H9 (cell line): ENCODE measurements around the gene ITIH5. TPM values are rescaled to one million over a fixed set of nuclear protein-coding genes. Genes with fewer than 3 reads are reported as not detected.

Experiments used
- DNase-seq: peaks from one replicate; pipeline ENCODE4 v3.0.0-alpha.2; 2017
- H2AFZ ChIP-seq: one replicate; pipeline ENCODE4 v1.6.1; 2013; ENCODE audit warnings: mild to moderate bottlenecking, low read length, control low read depth, moderate library complexity
- H2AK5ac ChIP-seq: 2 replicates; pipeline ENCODE4 v1.6.1; 2013; ENCODE audit warnings: low read length, control low read depth, mixed read lengths; ENCODE audit not compliant: insufficient read length
- H2BK120ac ChIP-seq: one replicate; pipeline ENCODE4 v1.6.1; 2013; ENCODE audit warnings: low read depth, mild to moderate bottlenecking, low read length, control low read depth, inconsistent platforms; ENCODE audit not compliant: poor library complexity, severe bottlenecking
- H2BK12ac ChIP-seq: 2 replicates; pipeline ENCODE4 v1.6.1; 2013; ENCODE audit warnings: low read length, control low read depth, mixed read lengths, low read depth; ENCODE audit not compliant: insufficient read length
- H2BK15ac ChIP-seq: 2 replicates; pipeline ENCODE4 v1.6.1; 2013; ENCODE audit warnings: low read depth, low read length, control low read depth
- H2BK20ac ChIP-seq: one replicate; pipeline ENCODE4 v1.6.1; 2013; ENCODE audit warnings: low read depth, mild to moderate bottlenecking, low read length, control low read depth, inconsistent platforms; ENCODE audit not compliant: poor library complexity, severe bottlenecking
- H2BK5ac ChIP-seq: 2 replicates; pipeline ENCODE4 v1.6.1; 2013; ENCODE audit warnings: low read length, control low read depth, mixed read lengths; ENCODE audit not compliant: insufficient read length
- H3K14ac ChIP-seq: 2 replicates; pipeline ENCODE4 v1.6.1; 2013; ENCODE audit warnings: low read length, control low read depth; ENCODE audit not compliant: insufficient read depth
- H3K18ac ChIP-seq: 2 replicates; pipeline ENCODE4 v1.6.1; 2013; ENCODE audit warnings: low read depth, mild to moderate bottlenecking, mixed read lengths, low read length, control low read depth; ENCODE audit not compliant: insufficient read length
- H3K23ac ChIP-seq: 2 replicates; pipeline ENCODE4 v1.6.1; 2013; ENCODE audit warnings: low read length, control low read depth, mixed read lengths, low read depth; ENCODE audit not compliant: insufficient read length
- H3K23me2 ChIP-seq: 2 replicates; pipeline ENCODE4 v1.6.1; 2013; ENCODE audit warnings: low read depth, mild to moderate bottlenecking, mixed read lengths, low read length, control low read depth; ENCODE audit not compliant: insufficient read length, poor library complexity, severe bottlenecking
- H3K27ac ChIP-seq: 2 replicates; pipeline ENCODE4 v1.5.1; 2013; ENCODE audit warnings: low read length, control low read depth, mixed read lengths, low read depth; ENCODE audit not compliant: insufficient read length
- H3K27me3 ChIP-seq: 2 replicates; pipeline ENCODE4 v1.6.1; 2013; ENCODE audit warnings: low read length, control low read depth, inconsistent platforms; ENCODE audit not compliant: insufficient read depth
- H3K4ac ChIP-seq: 2 replicates; pipeline ENCODE4 v1.6.1; 2013; ENCODE audit warnings: low read depth, mild to moderate bottlenecking, control low read depth, inconsistent platforms, low read length, moderate library complexity
- H3K4me1 ChIP-seq: 2 replicates; pipeline ENCODE4 v1.6.1; 2013; ENCODE audit warnings: low read length, control low read depth, inconsistent platforms; ENCODE audit not compliant: insufficient read depth
- H3K4me2 ChIP-seq: 2 replicates; pipeline ENCODE4 v1.6.1; 2013; ENCODE audit warnings: low read length, control low read depth, mixed read lengths; ENCODE audit not compliant: insufficient read length, insufficient read depth
- H3K56ac ChIP-seq: 2 replicates; pipeline ENCODE4 v1.6.1; 2013; ENCODE audit warnings: low read depth, mild to moderate bottlenecking, mixed read lengths, low read length, control low read depth; ENCODE audit not compliant: insufficient read length
- H3K79me1 ChIP-seq: 2 replicates; pipeline ENCODE4 v1.6.1; 2013; ENCODE audit warnings: low read depth, mild to moderate bottlenecking, moderate library complexity, low read length, control low read depth, inconsistent platforms; ENCODE audit not compliant: insufficient read depth, poor library complexity, severe bottlenecking
- H3K79me2 ChIP-seq: 2 replicates; pipeline ENCODE4 v1.6.1; 2013; ENCODE audit warnings: low read length, control low read depth, inconsistent platforms; ENCODE audit not compliant: insufficient read depth
- H3K9ac ChIP-seq: 2 replicates; pipeline ENCODE4 v1.6.1; 2013; ENCODE audit warnings: low read length, control low read depth, mixed read lengths; ENCODE audit not compliant: insufficient read length; ENCODE audit errors: extremely low read depth
- H3K9me3 ChIP-seq: one replicate; pipeline ENCODE4 v1.6.1; 2013; ENCODE audit warnings: low read depth, low read length, inconsistent platforms; ENCODE audit not compliant: control insufficient read depth
- H3T11ph ChIP-seq: one replicate; pipeline ENCODE4 v1.6.1; 2013; ENCODE audit warnings: mild to moderate bottlenecking, low read length, control low read depth, inconsistent platforms
- H4K20me1 ChIP-seq: one replicate; pipeline ENCODE4 v1.6.1; 2013; ENCODE audit not compliant: control insufficient read depth, insufficient read length, insufficient read depth
- H4K5ac ChIP-seq: 2 replicates; pipeline ENCODE4 v1.6.1; 2013; ENCODE audit warnings: low read depth, mild to moderate bottlenecking, mixed read lengths, low read length, control low read depth; ENCODE audit not compliant: insufficient read length
- H4K8ac ChIP-seq: replicated peaks from 2 replicates; pipeline ENCODE4 v1.6.1; 2013; ENCODE audit warnings: low read length, control low read depth, mixed read lengths, low read depth; ENCODE audit not compliant: insufficient read length
- H4K91ac ChIP-seq: 2 replicates; pipeline ENCODE4 v1.6.1; 2013; ENCODE audit warnings: low read depth, mild to moderate bottlenecking, moderate library complexity, mixed read lengths, low read length, control low read depth; ENCODE audit not compliant: insufficient read length
- H3K27ac Mint-ChIP-seq, 3 experiments: 2 replicates in 2 of 3; 3 replicates in 1 of 3; pipeline ENCODE4 v1.8.0; 2020 to 2021; ENCODE audit warnings: mixed read lengths in 3 of 3, mild to moderate bottlenecking in 1 of 3, moderate library complexity in 1 of 3
- H3K27me3 Mint-ChIP-seq: 2 replicates; pipeline ENCODE4 v1.8.0; 2021; ENCODE audit warnings: low read depth, mild to moderate bottlenecking, moderate library complexity, mixed read lengths
- H3K36me3 Mint-ChIP-seq, 3 experiments: 2 replicates in 2 of 3; 3 replicates in 1 of 3; pipeline ENCODE4 v1.8.0; 2020 to 2021; ENCODE audit warnings: low read depth in 3 of 3, mixed read lengths in 3 of 3; ENCODE audit not compliant: insufficient read depth in 1 of 3
- H3K4me1 Mint-ChIP-seq, 2 experiments: 2 replicates each; pipeline ENCODE4 v1.8.0; 2020; ENCODE audit warnings: mixed read lengths in 2 of 2
- H3K4me3 Mint-ChIP-seq, 2 experiments: 2 replicates in 1 of 2; 3 replicates in 1 of 2; pipeline ENCODE4 v1.8.0; 2020 to 2021; ENCODE audit warnings: mild to moderate bottlenecking in 2 of 2, mixed read lengths in 2 of 2, moderate library complexity in 1 of 2
- H3K9me3 Mint-ChIP-seq, 2 experiments: 2 replicates in 1 of 2; 3 replicates in 1 of 2; pipeline ENCODE4 v1.8.0; 2020; ENCODE audit warnings: mild to moderate bottlenecking in 2 of 2, mixed read lengths in 2 of 2, moderate library complexity in 1 of 2
- CTCF ChIP-seq: fragments of 200-600 bp; sonication (generic); conservative IDR thresholded peaks from 3 replicates; pipeline ENCODE4 v1.8.0; 2021; ENCODE audit warnings: antibody characterized with exemption, mild to moderate bottlenecking
- WGBS: extraction: QIAGEN DNeasy Blood & Tissue Kit; methylation state at CpG from one replicate; pipeline ENCODE4 v1.1.7; 2013; ENCODE audit warnings: missing lambda C conversion rate, low lambda C conversion rate, mixed read lengths; ENCODE audit not compliant: insufficient read length; ENCODE audit errors: extremely low coverage; 5-methylcytosine and 5-hydroxymethylcytosine counted together
- total RNA-seq: library from RNA; stranded (reverse); gene quantifications from 2 replicates; pipeline ENCODE4 v1.2.1, GENCODE V29; 2021

The ITIH5 gene
- total RNA-seq, 1 experiment from 2014 or later = 1.3 TPM

- H2AFZ ChIP-seq = no peak overlapping the region
- no peak overlapping the region for H3K4me2 ChIP-seq
- no peak overlapping the region for H3K27ac Mint-ChIP-seq
- no peaks in the 10 kb centered on the region for H3K79me2 ChIP-seq
- no peaks in the 10 kb centered on the region for H3K23me2 ChIP-seq
- H4K5ac ChIP-seq = no peak overlapping the region
- H3K4ac ChIP-seq = no peak overlapping the region
- H3K27me3 Mint-ChIP-seq = no peaks in the 10 kb centered on the region; the same call in 1 of the 2 replicates
- H3K27me3 ChIP-seq = no peaks in the 10 kb centered on the region
- H2BK20ac ChIP-seq = no peak overlapping the region
- no peak overlapping the region for H3K18ac ChIP-seq
- H4K8ac ChIP-seq = no peak overlapping the region
- H3K9me3 Mint-ChIP-seq = no peaks in the 10 kb centered on the region
- DNase-seq = no peak
- H3K14ac ChIP-seq = no peak overlapping the region
- H3K23ac ChIP-seq = no peak overlapping the region
- no peak overlapping the region for H2BK15ac ChIP-seq
- no peak for TF ChIP-seq CTCF
- no peaks in the 10 kb centered on the region for H3K9me3 ChIP-seq
- no CpG with 5 or more reads among the region's 4 CpGs for WGBS
- no peak overlapping the region for H2BK12ac ChIP-seq
- H3T11ph ChIP-seq = no peak overlapping the region
- no peaks in the 10 kb centered on the region for H4K20me1 ChIP-seq
- H3K9ac ChIP-seq = no peak overlapping the region
- no peak overlapping the region for H4K91ac ChIP-seq
- no peak overlapping the region for H2BK120ac ChIP-seq
- no peak overlapping the region for H2BK5ac ChIP-seq
- no peaks in the 10 kb centered on the region for H3K36me3 Mint-ChIP-seq
- H3K27ac ChIP-seq = no peak overlapping the region
- H3K79me1 ChIP-seq = no peaks in the 10 kb centered on the region
- no peak overlapping the region for H3K56ac ChIP-seq
- H3K4me1 ChIP-seq = peaks cover 5% of the 10 kb centered on the region
- peaks cover 4 to 5% of the 10 kb centered on the region in 2 experiments for H3K4me1 Mint-ChIP-seq
- H3K4me3 Mint-ChIP-seq = no peak overlapping the region
- no peak overlapping the region for H2AK5ac ChIP-seq
These were observed 89.6 kb downstream of the ITIH5 start for GRCh38 chr10:7577176-7577575.
